ENCODE measurements around the gene MCUR1.
"Not testable (repeated sequence)": the region's sequence is repeated elsewhere in the genome, so short reads cannot be mapped to it uniquely, and the experiment has no call there.

The MCUR1 gene

GRCh38 chr6:13851330-13851729 is 37.0 kb upstream of the MCUR1 start:
- H3K27ac ChIP-seq = no peak overlapping the region
- TF ChIP-seq CTCF (IDR thresholded peaks at IDR 0.05) (no peak), ZFX (IDR thresholded peaks at IDR 0.05; ENCODE audit: borderline replicate concordance) (no peak)

- not testable (repeated sequence) for H3K27ac ChIP-seq
Measured at GRCh38 chr6:13850690-13851089, 36.3 kb upstream of the MCUR1 start.

- H3K27ac ChIP-seq = no peak overlapping the region
- no peak for TF ChIP-seq ZFX (IDR thresholded peaks at IDR 0.05; ENCODE audit: borderline replicate concordance)
- TF ChIP-seq CTCF (IDR thresholded peaks at IDR 0.05) = no peak
Measured at GRCh38 chr6:13848522-13849150, 34.3 kb upstream of the MCUR1 start.

GRCh38 chr6:13847326-13848050 is 33.1 kb upstream of the MCUR1 start:
- H3K27ac ChIP-seq = no peak overlapping the region
- no peak for TF ChIP-seq CTCF (IDR thresholded peaks at IDR 0.05)
- no peak for TF ChIP-seq ZFX (IDR thresholded peaks at IDR 0.05; ENCODE audit: borderline replicate concordance)

- peak; percentile 29; the same call in 1 of the 2 replicates for TF ChIP-seq CTCF (IDR thresholded peaks at IDR 0.05)
- no peak for TF ChIP-seq ZFX (IDR thresholded peaks at IDR 0.05; ENCODE audit: borderline replicate concordance)
- no peak overlapping the region for H3K27ac ChIP-seq
Measured at GRCh38 chr6:13846841-13847240, 32.5 kb upstream of the MCUR1 start.

GRCh38 chr6:13841936-13842335 is 27.6 kb upstream of the MCUR1 start:
- no peak for TF ChIP-seq CTCF (IDR thresholded peaks at IDR 0.05)
- TF ChIP-seq ZFX (IDR thresholded peaks at IDR 0.05; ENCODE audit: borderline replicate concordance) = no peak
- no peak overlapping the region for H3K27ac ChIP-seq

GRCh38 chr6:13838616-13839015 is 24.3 kb upstream of the MCUR1 start:
- H3K27ac ChIP-seq = no peak overlapping the region
- no peak for TF ChIP-seq ZFX (IDR thresholded peaks at IDR 0.05; ENCODE audit: borderline replicate concordance)
- no peak for TF ChIP-seq CTCF (IDR thresholded peaks at IDR 0.05)

Data from 22Rv1 (cell line).